ENCODE data around the gene VSTM2B.

Gene VSTM2B

GRCh38 chr19:29612801-29613595 lies 87.2 kb downstream of the VSTM2B start:
- no peak overlapping the region for H3K4me3 ChIP-seq (ENCODE audit: low read depth, low read length)
- DNase-seq (ENCODE audit: low read depth), result no peak
- TF ChIP-seq MAX (IDR thresholded peaks at IDR 0.05; ENCODE audit: low read depth, low read length), result no peak
- no peak for TF ChIP-seq POLR2A (IDR thresholded peaks at IDR 0.05; ENCODE audit: extremely low read depth, insufficient read length)
- TF ChIP-seq MYC (IDR thresholded peaks at IDR 0.05; ENCODE audit: low read depth, low read length), result no peak
- no peak for TF ChIP-seq CTCF (IDR thresholded peaks at IDR 0.05; ENCODE audit: low read depth, low read length)

GRCh38 chr19:29614046-29614445 lies 88.3 kb downstream of the VSTM2B start:
- TF ChIP-seq CTCF (IDR thresholded peaks at IDR 0.05; ENCODE audit: low read depth, low read length) (no peak), POLR2A (IDR thresholded peaks at IDR 0.05; ENCODE audit: extremely low read depth, insufficient read length) (no peak), MYC (IDR thresholded peaks at IDR 0.05; ENCODE audit: low read depth, low read length) (no peak), MAX (IDR thresholded peaks at IDR 0.05; ENCODE audit: low read depth, low read length) (no peak)
- no peak overlapping the region for H3K4me3 ChIP-seq (ENCODE audit: low read depth, low read length)
- DNase-seq (ENCODE audit: low read depth), result no peak
